Omental fat pad (tissue), 4 donors: Measurements from ENCODE around the gene TPSB2. TPM values are rescaled to one million over a fixed set of nuclear protein-coding genes. Genes with fewer than 3 reads are reported as not detected.
"Not testable (repeated sequence)": the region's sequence is repeated elsewhere in the genome, so short reads cannot be mapped to it uniquely, and the experiment has no call there.

Experiments
- ATAC-seq: fragments of 150-250 bp; one replicate; pipeline ENCODE4 v1.9.1; 2016; ENCODE audit warnings: mild to moderate bottlenecking, moderate library complexity; ENCODE audit not compliant: low FRiP score
- DNase-seq: peaks from one replicate; pipeline ENCODE4 v3.0.0-alpha.2; 2019; ENCODE audit warnings: low spot score
- CTCF ChIP-seq, 3 donors: fragments of 450-650 bp; IDR thresholded peaks; one replicate each; pipeline ENCODE4 v1.5.1; 2016 to 2017; ENCODE audit warnings: antibody characterized with exemption in 3 of 3, mild to moderate bottlenecking in 3 of 3, moderate library complexity in 2 of 3
- total RNA-seq, 4 donors: library from RNA; depleted of rRNA; stranded (reverse); fragments of >200 nt; gene quantifications; one replicate each; pipeline ENCODE4 v1.1.0, GENCODE V29; 2016

Gene TPSB2
- total RNA-seq, 4 donors from 2014 or later: 10.1 to 112 (median 42.0) TPM

GRCh38 chr16:1274767-1275166 lies 44.8 kb upstream of the TPSB2 start:
- ATAC-seq: no peak
- no peak for TF ChIP-seq CTCF (IDR thresholded peaks at IDR 0.05)
- DNase-seq: no peak

- no peak for DNase-seq
- no peak for ATAC-seq
- TF ChIP-seq CTCF (IDR thresholded peaks at IDR 0.05): no peak
These were observed 43.8 kb upstream of the TPSB2 start for GRCh38 chr16:1273816-1274215.

GRCh38 chr16:1272453-1273198 lies 42.6 kb upstream of the TPSB2 start:
- no peak for DNase-seq
- no peak for ATAC-seq
- TF ChIP-seq CTCF (IDR thresholded peaks at IDR 0.05): no peak

- not testable (repeated sequence) for DNase-seq
These were observed 41.9 kb upstream of the TPSB2 start for GRCh38 chr16:1271724-1272413.

GRCh38 chr16:1271380-1271723 lies 41.4 kb upstream of the TPSB2 start:
- no peak for ATAC-seq
- DNase-seq: no peak
- no peak for TF ChIP-seq CTCF (IDR thresholded peaks at IDR 0.05)

More at GRCh38 chr16:1271724-1272413, 41.9 kb upstream of the TPSB2 start:
- not testable (repeated sequence) for ATAC-seq

- not testable (repeated sequence) for DNase-seq, ATAC-seq
These were observed 39.4 kb upstream of the TPSB2 start for GRCh38 chr16:1269418-1269817.

- DNase-seq (no peak), ATAC-seq (no peak)
- no peak for TF ChIP-seq CTCF (IDR thresholded peaks at IDR 0.05)
These were observed 35.8 kb upstream of the TPSB2 start for GRCh38 chr16:1265826-1266225.

GRCh38 chr16:1265090-1265630 lies 35.2 kb upstream of the TPSB2 start:
- ATAC-seq (no peak), DNase-seq (no peak)
- no peak for TF ChIP-seq CTCF (IDR thresholded peaks at IDR 0.05)
